GM12872 (cell line): Measurements from ENCODE around the gene SUPT6H.
A peak's percentile ranks its signal among the peaks of the same experiment; 100 is the strongest.

ENCODE experiments used
- TF ChIP-seq, protein P1 (sequence below): IDR thresholded peaks from 3 replicates; pipeline ENCODE4 v1.5.1; 2011; ENCODE audit warnings: low read depth, mild to moderate bottlenecking, low read length, moderate library complexity; ENCODE audit not compliant: insufficient read depth

Gene SUPT6H

DNA sequence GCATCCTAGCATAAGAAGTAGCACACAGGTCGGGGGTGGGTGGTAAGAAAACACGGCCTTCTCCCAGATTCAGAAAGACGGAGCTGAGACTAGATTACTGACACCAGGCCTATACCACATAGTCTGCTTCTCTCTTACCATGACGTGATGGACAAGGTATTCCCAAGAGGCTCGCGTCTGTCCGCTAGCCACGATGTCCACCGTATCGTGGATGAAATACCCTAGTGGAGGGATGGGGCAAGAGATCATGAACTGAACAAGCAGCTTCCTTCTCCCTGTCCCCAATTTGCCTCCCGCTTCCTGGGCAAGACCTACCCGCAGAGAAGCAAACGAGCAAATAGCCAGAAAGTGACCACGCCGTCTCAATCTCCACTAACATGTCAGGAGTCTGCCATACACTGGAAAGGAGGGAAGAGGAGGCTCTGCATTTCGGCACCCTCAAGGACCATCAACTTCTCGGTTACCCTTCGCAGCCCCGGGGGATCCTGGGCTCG, 63.2 kb downstream of the SUPT6H start:
- TF ChIP-seq, protein P1, sequence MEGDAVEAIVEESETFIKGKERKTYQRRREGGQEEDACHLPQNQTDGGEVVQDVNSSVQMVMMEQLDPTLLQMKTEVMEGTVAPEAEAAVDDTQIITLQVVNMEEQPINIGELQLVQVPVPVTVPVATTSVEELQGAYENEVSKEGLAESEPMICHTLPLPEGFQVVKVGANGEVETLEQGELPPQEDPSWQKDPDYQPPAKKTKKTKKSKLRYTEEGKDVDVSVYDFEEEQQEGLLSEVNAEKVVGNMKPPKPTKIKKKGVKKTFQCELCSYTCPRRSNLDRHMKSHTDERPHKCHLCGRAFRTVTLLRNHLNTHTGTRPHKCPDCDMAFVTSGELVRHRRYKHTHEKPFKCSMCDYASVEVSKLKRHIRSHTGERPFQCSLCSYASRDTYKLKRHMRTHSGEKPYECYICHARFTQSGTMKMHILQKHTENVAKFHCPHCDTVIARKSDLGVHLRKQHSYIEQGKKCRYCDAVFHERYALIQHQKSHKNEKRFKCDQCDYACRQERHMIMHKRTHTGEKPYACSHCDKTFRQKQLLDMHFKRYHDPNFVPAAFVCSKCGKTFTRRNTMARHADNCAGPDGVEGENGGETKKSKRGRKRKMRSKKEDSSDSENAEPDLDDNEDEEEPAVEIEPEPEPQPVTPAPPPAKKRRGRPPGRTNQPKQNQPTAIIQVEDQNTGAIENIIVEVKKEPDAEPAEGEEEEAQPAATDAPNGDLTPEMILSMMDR: peak; percentile 41; the same call in 1 of the 3 replicates

DNA sequence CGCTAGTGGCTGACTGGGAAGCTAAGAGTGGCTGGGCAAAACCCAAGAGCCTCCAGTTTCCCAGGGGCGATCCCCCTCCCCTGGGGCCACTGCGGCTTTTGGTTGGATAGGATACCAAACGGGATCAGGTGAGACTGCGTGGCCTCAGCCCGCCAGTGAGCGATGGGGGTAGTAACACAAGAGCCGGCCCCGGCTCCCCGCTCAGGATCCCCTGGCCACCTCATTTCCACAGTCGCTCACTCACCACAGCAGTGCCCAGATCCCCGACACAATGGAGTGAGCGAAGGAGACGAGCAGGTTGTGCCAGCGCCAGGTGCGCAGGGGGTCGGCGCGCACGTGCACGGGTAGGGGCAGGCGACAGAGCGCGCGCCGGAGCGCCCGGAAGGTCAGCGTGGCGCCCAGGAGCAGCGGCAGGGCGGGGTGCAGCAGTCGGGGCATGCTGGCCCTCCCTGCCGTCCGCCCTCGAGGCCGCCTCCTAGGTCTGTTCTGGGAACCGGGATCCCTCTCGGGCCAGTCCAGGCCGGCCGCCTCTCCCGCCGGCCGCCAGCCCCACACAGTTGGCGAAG, 63.7 kb downstream of the SUPT6H start:
- TF ChIP-seq, protein P1: no peak

DNA sequence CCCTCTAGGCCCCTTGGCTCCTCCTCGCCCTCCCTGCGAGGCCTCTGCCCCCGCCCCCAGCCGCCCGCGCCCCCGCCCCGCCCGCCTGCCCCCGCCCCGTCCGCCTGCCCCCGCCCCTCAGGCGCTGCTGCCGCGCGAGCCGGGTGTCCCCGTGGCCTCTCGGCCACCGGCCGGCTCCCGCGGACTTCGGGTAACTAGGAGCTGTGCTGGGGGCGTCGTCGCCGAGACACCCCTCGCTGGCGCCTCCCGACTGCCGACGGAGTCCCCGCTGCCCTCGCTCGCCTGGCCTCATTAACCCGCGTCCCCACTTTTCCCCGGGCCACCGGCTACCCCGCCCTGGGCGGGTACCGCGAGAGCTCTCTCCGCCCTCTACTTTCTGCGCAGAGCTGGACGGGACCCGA, 64.2 kb downstream of the SUPT6H start, which contains the start of gene TLCD1:
Gene TLCD1 (minus strand): TSS at position 8 of the 401 bp plus-strand sequence. CDS start 136 bp downstream, outside the sequence.
- TF ChIP-seq, protein P1: no peak

DNA sequence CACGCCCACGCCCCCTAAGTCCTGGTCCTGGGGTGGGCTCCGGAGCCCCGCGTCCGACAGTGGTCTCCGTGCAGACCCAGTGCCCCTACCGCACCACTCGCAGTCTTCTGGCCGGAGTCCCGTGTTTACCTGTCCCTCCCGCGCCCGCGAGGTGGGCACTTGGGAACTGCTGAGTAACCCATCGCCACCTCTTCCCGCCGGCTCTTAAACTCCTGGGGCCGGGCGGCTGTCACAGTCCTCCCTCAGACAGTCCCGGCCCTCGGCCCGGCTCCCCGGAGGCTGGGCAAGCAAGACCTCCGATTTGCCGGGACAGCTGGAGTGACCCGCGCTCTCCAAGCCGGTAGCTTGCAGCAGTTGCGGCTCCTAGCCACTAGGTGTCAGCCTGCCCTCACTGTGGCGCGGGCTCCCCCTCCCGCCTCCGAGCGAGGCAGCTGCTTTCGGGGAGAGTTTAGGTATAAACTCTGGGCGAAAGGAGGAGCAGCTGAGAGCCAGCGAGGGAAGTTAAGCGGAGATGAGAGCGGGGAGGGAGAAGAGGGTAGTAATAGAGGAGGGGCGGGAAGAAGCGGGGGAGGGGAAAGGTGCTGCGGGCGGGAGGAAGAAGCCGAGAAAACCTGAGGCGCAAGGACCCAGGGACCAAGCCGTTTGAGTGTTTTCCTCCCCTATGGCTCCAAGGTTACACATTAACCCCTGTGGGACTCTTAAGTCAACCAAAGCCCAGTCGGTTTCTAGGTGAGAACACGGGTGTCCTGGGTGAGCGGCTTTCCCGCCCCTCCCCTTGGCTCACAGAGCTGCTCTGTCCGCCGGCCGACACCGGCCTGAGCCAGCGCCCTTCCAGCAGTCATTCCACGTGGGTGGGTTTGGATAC, 64.9 kb downstream of the SUPT6H start:
- TF ChIP-seq, protein P1: peak; percentile 97

DNA sequence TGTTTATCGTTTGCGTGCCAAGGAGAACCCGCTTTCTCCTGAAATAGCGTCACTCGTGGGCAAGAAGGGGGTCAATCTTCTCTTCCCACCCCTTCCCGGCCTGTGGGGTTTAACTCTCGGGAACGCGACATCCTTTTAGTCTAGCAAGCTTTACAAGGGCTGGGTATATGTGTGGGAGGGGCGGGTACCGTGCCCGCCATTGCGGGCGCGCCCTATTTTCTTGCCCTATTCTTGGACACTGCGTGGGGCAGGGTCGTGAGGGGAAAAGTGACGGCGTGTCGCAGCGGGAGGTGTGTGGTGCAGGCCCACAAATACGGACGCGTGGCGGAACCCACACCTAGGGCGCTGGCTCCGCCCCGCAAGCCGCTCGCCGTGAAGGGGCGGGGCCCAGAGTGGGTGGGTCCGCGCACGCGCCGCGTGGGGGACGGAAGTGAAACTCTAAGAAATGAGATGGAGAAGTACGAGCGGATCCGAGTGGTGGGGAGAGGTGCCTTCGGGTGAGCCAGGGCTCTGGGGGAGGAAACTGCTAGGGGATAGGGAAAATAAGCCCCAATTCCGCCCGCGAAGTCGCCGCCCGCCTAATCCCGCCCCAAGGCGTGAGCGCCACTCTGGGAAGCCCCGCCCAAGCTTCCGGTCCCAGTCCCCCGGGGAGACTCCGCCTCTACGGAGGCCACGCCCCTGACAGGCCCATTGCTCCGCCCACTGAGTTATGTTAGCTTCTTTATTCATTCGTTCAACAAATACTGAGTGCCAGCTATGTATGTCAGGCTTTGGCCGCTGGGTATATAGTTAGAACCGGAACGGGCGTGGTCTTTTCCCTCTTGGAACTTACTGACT, 66.6 kb downstream of the SUPT6H start, which contains the start of gene NEK8:
Gene NEK8 (plus strand): TSS at position 425 of the 837 bp plus-strand sequence. CDS start 26 bp downstream, at position 451.
- TF ChIP-seq, protein P1: no peak

DNA sequence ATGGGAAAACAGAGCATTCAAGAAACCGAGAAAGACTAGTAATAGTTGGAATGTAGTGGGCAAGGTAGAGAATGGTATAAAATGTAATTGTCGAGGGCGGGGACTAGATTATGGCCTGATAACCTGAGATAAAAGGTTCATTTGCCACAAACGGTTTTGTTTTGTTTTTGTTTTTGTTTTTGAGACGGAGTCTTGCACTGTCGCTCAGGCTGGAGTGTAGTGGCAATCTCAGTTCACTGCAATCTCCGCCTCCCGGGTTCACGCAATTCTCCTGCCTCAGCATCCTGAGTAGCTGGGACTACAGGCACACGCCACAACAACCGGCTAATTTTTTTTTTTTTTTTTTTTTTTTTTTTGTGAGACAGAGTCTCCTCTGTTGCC, 67.9 kb downstream of the SUPT6H start:
- TF ChIP-seq, protein P1: no peak
